ENCODE data around the gene ENOX1. TPM values are rescaled to one million over a fixed set of nuclear protein-coding genes. Genes with fewer than 3 reads are reported as not detected.

ENOX1 gene
- total and polyA plus RNA-seq, 2 of the 13 experiments (the other 11 are each of a cell fraction or from before 2014, with no cell fraction given), result not detected

DNA sequence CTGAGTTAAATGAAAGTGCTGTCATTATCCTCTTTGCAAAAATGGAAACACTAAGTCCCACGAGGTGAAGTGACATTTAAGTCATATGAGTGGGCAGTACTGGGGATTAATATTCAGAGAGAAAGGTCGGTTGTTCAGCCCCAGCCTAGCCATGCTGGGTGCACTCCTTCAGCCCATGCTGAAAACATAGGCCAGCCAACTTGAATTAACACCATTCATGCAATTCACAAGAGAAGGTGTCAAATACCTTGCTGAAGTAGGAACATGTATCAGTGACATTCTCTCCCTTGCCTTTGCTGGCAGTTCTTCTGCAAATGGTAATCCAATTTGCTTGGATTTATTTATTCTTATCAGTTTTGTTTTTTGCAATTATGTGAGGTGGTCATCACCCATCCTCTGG is 507.1 kb downstream of the ENOX1 start:
- no peaks in the 10 kb centered on the region for H4K20me1 ChIP-seq (ENCODE audit: insufficient read depth, low read length)
- no peaks in the 10 kb centered on the region for H3K9me3 ChIP-seq (ENCODE audit: low read length)
- no peak overlapping the region for H3K4me2 ChIP-seq (ENCODE audit: low read depth, low read length)
- WGBS (ENCODE audit: low lambda C conversion rate), result 0% methylated on average over 2 of the region's 2 CpGs
- H3K9ac ChIP-seq (ENCODE audit: insufficient read depth, low read depth, low read length), result no peak overlapping the region
- ATAC-seq, result no peak
- POLR2A ChIA-PET, result no interaction called here
- H3K4me3 ChIP-seq (replicated peaks in 1 of 3; ENCODE audit: insufficient read depth in 1 of 3, low read depth in 2 of 3, low read length in 3 of 3), result no peak overlapping the region
- H2AFZ ChIP-seq (ENCODE audit: low read length), result no peak overlapping the region
- no TSS peak for BruUV-seq (replicated peaks)
- in situ Hi-C loops (cut with HindIII; ENCODE audit: extremely low pct_ligation_motif_present, low pct_unique_long_range_greater_than_20kb) (no loop called here), intact Hi-C loops (cut with micrococcal nuclease; ENCODE audit: unreplicated experiment) (no loop called here)
- FAIRE-seq, result no peak
- no peak overlapping the region for H3K27ac ChIP-seq (ENCODE audit: extremely low read length, insufficient read depth, low read length)
- no peaks in the 10 kb centered on the region for H3K27me3 ChIP-seq (ENCODE audit: control insufficient read depth in 1 of 2, insufficient read depth in 2 of 2, low read length in 2 of 2)
- H3K79me2 ChIP-seq (ENCODE audit: insufficient read depth, low read length), result no peaks in the 10 kb centered on the region
- no peaks in the 10 kb centered on the region for H3K4me1 ChIP-seq (ENCODE audit: insufficient read depth, low read length)
- TF ChIP-seq ZNF468 (CRISPR knock-in tag; IDR thresholded peaks at IDR 0.05), result no peak
- no peak for TF ChIP-seq NFIC (IDR thresholded peaks at IDR 0.05; ENCODE audit: low read length)
- no peak for TF ChIP-seq IKZF4 (CRISPR knock-in tag; IDR thresholded peaks at IDR 0.05; ENCODE audit: borderline replicate concordance, low read depth, not compliant biosample characterization)
- no peak for TF ChIP-seq SOX6 (IDR thresholded peaks at IDR 0.05)
- no peak for TF ChIP-seq SOX6 (CRISPR knock-in tag; IDR thresholded peaks at IDR 0.05)
- no peak for TF ChIP-seq MEF2D (CRISPR knock-in tag; IDR thresholded peaks at IDR 0.05)
- TF ChIP-seq JARID2 (CRISPR knock-in tag; IDR thresholded peaks at IDR 0.05; ENCODE audit: insufficient replicate concordance), result no peak
- TF ChIP-seq, protein P1, sequence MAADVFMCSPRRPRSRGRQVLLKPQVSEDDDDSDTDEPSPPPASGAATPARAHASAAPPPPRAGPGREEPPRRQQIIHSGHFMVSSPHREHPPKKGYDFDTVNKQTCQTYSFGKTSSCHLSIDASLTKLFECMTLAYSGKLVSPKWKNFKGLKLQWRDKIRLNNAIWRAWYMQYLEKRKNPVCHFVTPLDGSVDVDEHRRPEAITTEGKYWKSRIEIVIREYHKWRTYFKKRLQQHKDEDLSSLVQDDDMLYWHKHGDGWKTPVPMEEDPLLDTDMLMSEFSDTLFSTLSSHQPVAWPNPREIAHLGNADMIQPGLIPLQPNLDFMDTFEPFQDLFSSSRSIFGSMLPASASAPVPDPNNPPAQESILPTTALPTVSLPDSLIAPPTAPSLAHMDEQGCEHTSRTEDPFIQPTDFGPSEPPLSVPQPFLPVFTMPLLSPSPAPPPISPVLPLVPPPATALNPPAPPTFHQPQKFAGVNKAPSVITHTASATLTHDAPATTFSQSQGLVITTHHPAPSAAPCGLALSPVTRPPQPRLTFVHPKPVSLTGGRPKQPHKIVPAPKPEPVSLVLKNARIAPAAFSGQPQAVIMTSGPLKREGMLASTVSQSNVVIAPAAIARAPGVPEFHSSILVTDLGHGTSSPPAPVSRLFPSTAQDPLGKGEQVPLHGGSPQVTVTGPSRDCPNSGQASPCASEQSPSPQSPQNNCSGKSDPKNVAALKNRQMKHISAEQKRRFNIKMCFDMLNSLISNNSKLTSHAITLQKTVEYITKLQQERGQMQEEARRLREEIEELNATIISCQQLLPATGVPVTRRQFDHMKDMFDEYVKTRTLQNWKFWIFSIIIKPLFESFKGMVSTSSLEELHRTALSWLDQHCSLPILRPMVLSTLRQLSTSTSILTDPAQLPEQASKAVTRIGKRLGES (CRISPR knock-in tag; IDR thresholded peaks at IDR 0.05; ENCODE audit: borderline replicate concordance), result no peak
- TF ChIP-seq ZMAT5 (CRISPR knock-in tag; IDR thresholded peaks at IDR 0.05; ENCODE audit: borderline replicate concordance, low read depth), result no peak
- TF ChIP-seq ESRRA (CRISPR knock-in tag; IDR thresholded peaks at IDR 0.05; ENCODE audit: low read depth), result no peak
- no peak for TF ChIP-seq HNRNPUL1 (IDR thresholded peaks at IDR 0.05; ENCODE audit: low read depth, low read length)
- no peak for TF ChIP-seq ZNF18 (CRISPR knock-in tag; IDR thresholded peaks at IDR 0.05; ENCODE audit: insufficient replicate concordance)
- TF ChIP-seq YY1 (IDR thresholded peaks at IDR 0.05; ENCODE audit: insufficient read depth, insufficient replicate concordance, low read depth, low read length), result no peak
- no peak for TF ChIP-seq RNF2 (conservative IDR thresholded peaks at IDR 0.05; ENCODE audit: low read depth)
- TF ChIP-seq FOXC1 (CRISPR knock-in tag; IDR thresholded peaks at IDR 0.05; ENCODE audit: borderline replicate concordance), result no peak
- CTCF ChIA-PET (ENCODE audit: low intra/inter-chr PET ratio, low total read pairs), result no interaction called here
- no peaks in the 10 kb centered on the region for H3K36me3 ChIP-seq (replicated peaks in 1 of 2; ENCODE audit: control insufficient read depth in 1 of 2, insufficient read depth in 2 of 2, low read length in 2 of 2)
- no peak for DNase-seq (ENCODE audit: low spot score)

Measured in HepG2 (cell line).